NCI-H1092 (cell line): ENCODE measurements around the gene SLC39A10.

Experiments
- DNase-seq: peaks from one replicate; lab custom pipeline; 2025; lab: John Stamatoyannopoulos, UW

SLC39A10 gene

GRCh38 chr2:195730912-195731311, 73.9 kb downstream of the SLC39A10 start:
- no peak for DNase-seq

DNA sequence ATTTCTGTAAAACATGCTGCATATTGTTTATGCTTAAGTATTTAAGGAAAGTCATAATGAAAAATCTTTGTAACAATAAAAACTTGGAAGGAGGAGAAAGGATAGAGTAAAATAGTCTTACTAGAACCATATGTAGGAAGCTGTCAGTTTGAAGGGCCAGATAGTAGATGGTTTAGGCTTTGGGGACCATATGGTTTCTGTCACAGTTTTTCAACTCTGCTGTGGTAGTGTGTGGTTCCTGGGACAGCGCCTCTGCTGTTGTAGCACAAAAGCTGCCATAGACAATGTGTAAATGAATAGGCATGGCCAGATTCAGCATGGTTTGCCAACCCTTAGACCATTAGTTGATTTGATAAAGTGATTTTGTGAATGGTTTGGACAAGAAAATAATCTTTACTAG, 75.5 kb downstream of the SLC39A10 start:
- no peak for DNase-seq

DNA sequence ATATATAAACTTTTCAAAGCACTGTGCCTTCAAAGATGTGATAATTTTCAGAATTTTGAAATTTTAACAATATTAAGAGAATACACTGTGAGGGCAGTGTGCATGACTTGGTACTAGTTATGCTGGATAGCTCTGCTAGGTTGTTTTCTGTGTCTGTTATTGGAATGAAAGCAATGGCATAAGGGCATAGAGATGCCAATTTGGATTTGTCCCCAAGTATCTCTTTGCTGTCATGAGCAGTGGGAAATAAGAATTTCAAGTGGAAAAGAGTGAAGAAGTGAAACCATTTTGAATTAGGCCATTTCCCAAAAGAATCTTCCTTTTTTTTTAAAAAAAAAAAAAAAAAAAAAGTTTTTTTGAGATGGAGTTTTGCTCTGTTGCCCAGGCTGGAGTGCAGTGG, 76.8 kb downstream of the SLC39A10 start:
- DNase-seq, result no peak

- no peak for DNase-seq
Measured at GRCh38 chr2:195734395-195734794, 77.4 kb downstream of the SLC39A10 start.

DNA sequence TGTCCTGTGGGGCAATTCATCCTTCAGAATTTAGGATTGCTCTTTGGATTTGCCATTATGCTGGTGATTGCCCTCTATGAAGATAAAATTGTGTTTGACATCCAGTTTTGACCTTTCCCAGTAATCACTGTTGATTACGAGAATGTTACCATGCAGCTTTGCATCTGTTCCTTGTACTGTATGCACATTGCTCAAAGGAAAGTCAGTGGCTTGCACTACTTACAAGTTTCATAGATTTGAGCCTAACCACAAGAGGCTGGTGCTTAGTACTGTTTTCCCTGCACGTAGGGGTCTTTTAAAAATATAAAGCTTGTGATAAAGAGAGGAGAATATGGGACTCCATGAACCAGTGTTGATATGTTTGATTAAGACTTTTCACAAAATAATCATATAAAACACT, 77.9 kb downstream of the SLC39A10 start:
- no peak for DNase-seq

DNA sequence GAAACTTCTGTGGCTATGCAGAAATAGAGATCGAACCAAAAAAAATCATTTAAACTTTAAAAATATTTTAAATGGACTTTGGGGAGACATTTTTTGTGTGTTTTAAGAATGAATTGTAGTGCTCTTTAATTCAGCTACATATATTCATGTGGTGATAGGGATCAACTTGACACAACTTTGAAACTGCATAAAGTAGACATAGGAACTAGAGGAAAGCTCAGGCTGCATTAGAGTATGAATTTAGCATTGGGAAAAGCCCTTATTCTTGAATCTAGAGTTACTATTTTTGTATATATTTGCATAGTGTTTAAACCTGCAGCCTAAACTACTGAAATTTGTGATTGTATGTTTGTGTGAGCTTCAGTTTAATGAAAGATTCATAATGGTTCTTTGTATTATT, 78.3 kb downstream of the SLC39A10 start:
- no peak for DNase-seq

DNA sequence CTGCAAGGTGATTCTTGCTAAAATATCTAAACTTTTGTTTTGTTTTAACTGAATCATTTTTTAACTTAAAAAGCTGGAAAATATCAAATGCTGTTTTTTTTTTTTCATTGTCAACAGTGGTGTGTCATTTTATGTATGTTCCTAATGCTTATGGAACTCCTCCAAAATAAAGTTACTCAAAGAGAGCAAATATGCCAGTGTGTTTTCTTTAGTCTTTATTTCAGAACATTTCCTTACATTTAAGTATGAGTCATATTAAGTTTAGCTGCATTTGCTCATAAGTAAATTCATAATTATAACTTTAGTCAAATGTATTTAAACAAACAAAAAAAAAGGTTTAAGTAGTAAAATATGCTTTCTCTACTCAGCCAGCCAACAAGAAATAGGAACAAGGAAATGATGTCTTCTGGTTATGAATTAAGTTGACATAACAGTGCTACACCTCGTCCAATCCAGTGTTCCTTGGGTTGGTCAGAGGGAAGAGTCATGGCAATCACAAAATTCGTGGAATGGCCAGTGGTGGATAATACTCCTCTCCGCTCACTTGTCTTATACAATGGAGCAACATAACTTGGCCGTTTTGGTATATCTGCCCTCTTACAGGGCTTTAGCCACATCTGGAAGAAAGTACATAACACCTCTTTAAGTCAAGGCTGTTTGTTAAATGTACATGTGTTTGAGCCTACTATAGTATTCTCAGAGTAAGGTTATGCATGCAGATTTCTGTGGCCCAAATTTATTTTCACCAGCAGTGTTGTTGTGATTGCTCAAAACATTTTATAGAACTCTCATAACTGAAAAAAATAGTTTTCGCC, 80.7 kb downstream of the SLC39A10 start:
- no peak for DNase-seq

DNA sequence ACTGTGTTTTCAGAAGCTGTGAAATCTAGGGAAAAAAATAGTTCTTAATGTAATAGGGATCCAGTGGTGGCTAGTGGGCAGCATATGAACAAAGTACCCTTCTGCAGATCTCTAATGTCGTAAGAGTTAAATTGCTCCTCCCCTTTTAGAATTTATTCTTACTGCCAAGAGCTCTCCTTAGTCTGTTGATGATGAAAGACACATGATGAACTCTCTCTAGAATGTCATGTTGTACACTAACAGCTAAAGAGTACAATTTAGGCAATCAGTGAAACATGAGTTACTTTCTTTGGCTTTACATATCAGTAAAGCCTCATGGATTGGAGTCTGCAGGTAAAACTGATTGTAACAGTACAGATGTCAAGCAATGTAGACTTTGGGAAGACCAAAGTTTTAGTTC, 84.2 kb downstream of the SLC39A10 start:
- DNase-seq, result no peak

DNA sequence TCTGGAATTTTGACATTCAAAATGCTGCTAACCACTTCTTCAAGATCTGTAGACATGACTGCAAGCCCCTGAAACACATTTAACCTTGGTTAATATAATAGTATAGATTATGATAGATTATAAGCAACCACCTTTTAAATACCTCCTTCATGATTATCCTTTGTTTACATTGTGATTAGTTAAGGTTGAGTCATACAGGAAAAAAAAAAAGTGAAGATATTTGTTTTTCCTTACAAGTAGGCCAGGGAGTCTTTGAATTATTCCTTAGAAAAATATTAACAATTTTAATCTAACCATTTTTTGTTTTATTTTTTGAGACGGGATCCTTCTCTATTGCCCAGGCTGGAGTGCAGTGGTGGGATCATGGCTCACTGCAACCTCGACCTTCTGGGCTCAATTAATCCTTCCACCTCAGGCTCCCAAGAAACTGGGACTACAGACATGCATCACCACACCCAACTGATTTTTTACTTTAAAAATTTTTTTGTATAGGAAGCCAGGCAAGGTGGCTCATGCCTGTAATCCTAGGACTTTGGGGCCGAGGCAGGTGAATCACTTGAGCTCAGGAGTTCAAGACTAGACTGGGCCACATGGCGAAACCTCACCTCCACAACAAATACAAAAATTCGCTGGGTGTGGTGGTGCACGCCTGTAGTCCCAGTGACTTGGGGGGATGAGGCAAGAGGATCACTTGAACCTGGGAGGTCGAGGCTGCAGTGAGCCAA, 99.4 kb downstream of the SLC39A10 start:
- DNase-seq, result no peak

GRCh38 chr2:195758846-195759245, 101.8 kb downstream of the SLC39A10 start:
- DNase-seq, result no peak

DNA sequence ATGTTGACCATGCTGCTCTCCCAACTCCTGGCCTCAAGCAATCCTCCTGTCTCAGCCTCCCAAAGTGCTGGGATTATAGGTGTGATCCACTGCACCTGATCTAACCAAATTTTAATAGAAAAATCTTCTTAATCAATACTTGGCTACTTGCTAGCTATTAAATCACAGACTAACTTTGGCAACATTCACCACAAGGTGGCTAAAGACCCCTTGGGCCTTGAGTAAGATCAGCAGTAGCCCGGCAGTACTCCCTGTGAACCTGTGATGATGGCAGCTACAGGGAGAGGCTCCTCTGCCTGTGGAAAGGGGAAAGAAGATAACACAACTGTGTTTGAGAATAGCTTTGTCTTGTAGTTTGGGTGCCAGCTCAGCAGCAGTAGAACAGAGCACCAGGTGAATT, 102.9 kb downstream of the SLC39A10 start:
- no peak for DNase-seq

- DNase-seq, result no peak
Measured at GRCh38 chr2:195763866-195764265, 106.8 kb downstream of the SLC39A10 start.

- DNase-seq, result no peak
Measured at GRCh38 chr2:195766691-195767090, 109.7 kb downstream of the SLC39A10 start.

DNA sequence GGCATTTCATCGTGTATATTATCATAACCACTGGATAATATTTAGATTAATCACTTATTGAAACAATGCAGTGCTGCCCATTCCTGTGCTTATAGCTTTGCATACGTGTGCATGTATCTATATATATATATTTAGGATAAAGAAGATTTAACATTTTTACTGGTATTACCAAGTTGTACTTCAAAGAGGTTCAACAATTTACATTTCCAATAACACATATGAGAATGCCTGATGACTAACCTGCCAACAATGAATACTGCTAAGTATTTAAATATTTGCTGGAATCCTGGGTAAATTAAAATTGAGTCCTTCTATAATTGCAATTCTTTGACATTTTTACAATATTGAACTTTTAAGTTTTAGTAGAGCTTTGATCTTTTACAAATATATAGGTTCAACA, 111.4 kb downstream of the SLC39A10 start:
- DNase-seq, result no peak

GRCh38 chr2:195769975-195770374, 112.9 kb downstream of the SLC39A10 start:
- no peak for DNase-seq

- no peak for DNase-seq
Measured at GRCh38 chr2:195779491-195779890, 122.5 kb downstream of the SLC39A10 start.

DNA sequence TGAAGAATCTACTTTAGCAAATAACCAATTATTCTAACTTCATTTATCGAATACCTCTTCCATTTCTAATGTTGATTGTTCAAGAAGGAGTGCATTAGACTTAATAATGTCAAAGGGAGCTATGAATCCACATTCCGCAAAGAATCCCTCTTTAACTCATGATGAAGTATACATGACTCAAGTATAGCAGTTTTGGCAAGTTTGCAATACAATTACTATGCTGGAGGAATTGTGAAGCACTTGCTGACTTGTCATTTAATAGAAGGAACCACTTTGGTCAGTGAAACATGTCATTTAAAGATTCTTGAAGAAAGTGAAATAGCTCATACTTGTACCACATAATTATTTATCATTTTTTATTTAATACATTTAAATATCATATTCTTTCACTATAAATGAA, 125.1 kb downstream of the SLC39A10 start:
- no peak for DNase-seq
